Panc1 (cell line): ENCODE results near the gene PSMA3.

ENCODE experiments used
- CTCF ChIP-seq: fragments of 450-650 bp; IDR thresholded peaks from 2 replicates; pipeline ENCODE4 v1.5.1; 2017; ENCODE audit warnings: mild to moderate bottlenecking
- POLR2AphosphoS5 ChIP-seq: IDR thresholded peaks from 2 replicates; pipeline ENCODE4 v1.6.1; 2012; ENCODE audit warnings: mild to moderate bottlenecking, low read depth, low read length, moderate library complexity
- TCF7L2 ChIP-seq: IDR thresholded peaks from 2 replicates; pipeline ENCODE4 v1.6.1; 2011; ENCODE audit warnings: mild to moderate bottlenecking, low read depth, low read length, inconsistent platforms

- TF ChIP-seq CTCF (no peak), POLR2AphosphoS5 (no peak), TCF7L2 (no peak)
These were observed 31.0 kb downstream of the PSMA3 start for GRCh38 chr14:58275527-58276190.
